SK-N-SH treated with all-trans-retinoic acid at 6 μM for 48 hours (cell line): Measurements from ENCODE around the gene UNKL.
A peak's percentile ranks its signal among the peaks of the same experiment; 100 is the strongest.

Source experiments
- ATAC-seq: fragments of 200-7000 bp; cut with Tn5 transposase; 3 replicates; pipeline ENCODE4 v1.9.1; 2020; ENCODE audit warnings: mild to moderate bottlenecking, moderate library complexity
- ARNTL ChIP-seq: fragments of 450-650 bp; formaldehyde crosslinking; IDR thresholded peaks from 2 replicates; pipeline ENCODE4 v1.5.0; 2020; ENCODE audit warnings: low read depth, mild to moderate bottlenecking, moderate library complexity, borderline replicate concordance
- BACH2 ChIP-seq: fragments of 250-450 bp; sonication (Bioruptor Pico); IDR thresholded peaks from 2 replicates; pipeline ENCODE4 v1.9.0; 2021; ENCODE audit warnings: mild to moderate bottlenecking, borderline replicate concordance
- CREB5 ChIP-seq: fragments of 250-450 bp; sonication (Bioruptor Pico); IDR thresholded peaks from 2 replicates; pipeline ENCODE4 v1.5.1; 2020; ENCODE audit warnings: low read depth, mild to moderate bottlenecking, moderate library complexity
- CSDC2 ChIP-seq: fragments of 250-450 bp; sonication (Bioruptor Pico); IDR thresholded peaks from 2 replicates; pipeline ENCODE4 v1.5.0; 2020; ENCODE audit warnings: mild to moderate bottlenecking, moderate library complexity
- CSRNP3 ChIP-seq: fragments of 250-450 bp; sonication (Bioruptor Pico); IDR thresholded peaks from 2 replicates; pipeline ENCODE4 v1.5.1; 2021; ENCODE audit warnings: mild to moderate bottlenecking, moderate library complexity
- ISL1 ChIP-seq: fragments of 250-450 bp; sonication (Bioruptor Pico); IDR thresholded peaks from 2 replicates; pipeline ENCODE4 v2.1.2; 2022; ENCODE audit warnings: mild to moderate bottlenecking, moderate library complexity
- OSR1 ChIP-seq: fragments of 250-450 bp; sonication (Bioruptor Pico); IDR thresholded peaks from 2 replicates; pipeline ENCODE4 v1.8.0; 2022; ENCODE audit warnings: moderate library complexity, mild to moderate bottlenecking, inconsistent platforms
- POU6F1 ChIP-seq: fragments of 250-450 bp; sonication (Bioruptor Pico); IDR thresholded peaks from 2 replicates; pipeline ENCODE4 v1.8.0; 2021; ENCODE audit warnings: low read depth, mild to moderate bottlenecking, moderate library complexity, borderline replicate concordance
- PPARA ChIP-seq: fragments of 250-450 bp; sonication (Bioruptor Pico); IDR thresholded peaks from 2 replicates; pipeline ENCODE4 v1.5.0; 2020; ENCODE audit warnings: mild to moderate bottlenecking, borderline replicate concordance
- RARB ChIP-seq: fragments of 250-450 bp; sonication (Bioruptor Pico); IDR thresholded peaks from 2 replicates; pipeline ENCODE4 v1.8.0; 2021; ENCODE audit warnings: mild to moderate bottlenecking, moderate library complexity
- SNAI2 ChIP-seq: fragments of 250-450 bp; sonication (Bioruptor Pico); IDR thresholded peaks from 2 replicates; pipeline ENCODE4 v1.5.0; 2020; ENCODE audit warnings: mild to moderate bottlenecking, moderate library complexity
- TSHZ2 ChIP-seq: fragments of 250-450 bp; sonication (Bioruptor Pico); IDR thresholded peaks from 2 replicates; pipeline ENCODE4 v1.5.0; 2020; ENCODE audit warnings: mild to moderate bottlenecking, moderate library complexity
- ZC3H10 ChIP-seq: fragments of 250-450 bp; sonication (Bioruptor Pico); IDR thresholded peaks from 2 replicates; pipeline ENCODE4 v1.5.1; 2021; ENCODE audit warnings: mild to moderate bottlenecking, moderate library complexity
- ZFP3 ChIP-seq: fragments of 250-450 bp; sonication (Bioruptor Pico); IDR thresholded peaks from 2 replicates; pipeline ENCODE4 v1.5.0; 2020; ENCODE audit warnings: mild to moderate bottlenecking, moderate library complexity
- ZNF8 ChIP-seq: fragments of 450-650 bp; formaldehyde crosslinking; IDR thresholded peaks from 2 replicates; pipeline ENCODE4 v1.5.0; 2020; ENCODE audit warnings: mild to moderate bottlenecking, moderate library complexity

The UNKL gene

GRCh38 chr16:1326391-1326790, 88.1 kb downstream of the UNKL start:
- TF ChIP-seq PPARA (CRISPR knock-in tag): no peak
- no peak for TF ChIP-seq ZNF8
- no peak for TF ChIP-seq OSR1 (CRISPR knock-in tag)
- no peak for TF ChIP-seq TSHZ2 (CRISPR knock-in tag)
- no peak for TF ChIP-seq CREB5 (CRISPR knock-in tag)
- no peak for TF ChIP-seq ISL1
- TF ChIP-seq POU6F1 (CRISPR knock-in tag): no peak
- TF ChIP-seq SNAI2: no peak
- TF ChIP-seq CSRNP3 (CRISPR knock-in tag): no peak
- no peak for ATAC-seq

GRCh38 chr16:1325673-1326371, 88.7 kb downstream of the UNKL start:
- ATAC-seq: peak; percentile 21
- TF ChIP-seq RARB (CRISPR knock-in tag) (no peak), ZC3H10 (CRISPR knock-in tag) (no peak), ZFP3 (no peak), CSRNP3 (CRISPR knock-in tag) (no peak), CSDC2 (CRISPR knock-in tag) (no peak), TSHZ2 (CRISPR knock-in tag) (no peak)

GRCh38 chr16:1325261-1325660, 89.2 kb downstream of the UNKL start:
- no peak; the same call in 2 of the 3 replicates for ATAC-seq
- TF ChIP-seq PPARA (CRISPR knock-in tag) (no peak), ARNTL (CRISPR knock-in tag) (no peak), BACH2 (CRISPR knock-in tag) (no peak), SNAI2 (no peak)
